Astrocyte (in vitro differentiated cells and primary cell): ENCODE measurements around the gene STAT3.

Experiments used
- CTCF ChIP-seq: IDR thresholded peaks from 2 replicates; pipeline ENCODE4 v1.5.1; 2011; ENCODE audit warnings: low read depth, mild to moderate bottlenecking, inconsistent platforms, low read length, moderate library complexity; ENCODE audit not compliant: insufficient read depth
- EZH2 ChIP-seq: IDR thresholded peaks from 2 replicates; pipeline ENCODE4 v1.6.1; 2012; ENCODE audit warnings: mild to moderate bottlenecking, low read length, inconsistent platforms; ENCODE audit not compliant: insufficient read depth

- TF ChIP-seq CTCF (no peak), EZH2 (no peak)
These were observed 40.6 kb downstream of the STAT3 start for GRCh38 chr17:42347606-42348005.
